ENCODE results near the gene PASK. TPM values are rescaled to one million over a fixed set of nuclear protein-coding genes. Genes with fewer than 3 reads are reported as not detected.

The PASK gene
- total and polyA plus RNA-seq, 2 experiments from 2014 or later: 2.5 to 8.8 TPM

GRCh38 chr2:241138471-241138870 is 10.8 kb downstream of the PASK start:
- H3K27me3 ChIP-seq: no peaks in the 10 kb centered on the region
- DNase-seq (ENCODE audit: low spot score): no peak

GRCh38 chr2:241137276-241138190 is 11.7 kb downstream of the PASK start:
- no peaks in the 10 kb centered on the region for H3K4me1 ChIP-seq (ENCODE audit: insufficient read depth)
- H2AFZ ChIP-seq: no peak overlapping the region
- no peaks in the 10 kb centered on the region for H3K9me2 ChIP-seq (replicated peaks; ENCODE audit: insufficient read depth)
- H3K27me3 ChIP-seq: no peaks in the 10 kb centered on the region
- no peak for DNase-seq (ENCODE audit: low spot score)
- TF ChIP-seq, protein P1, sequence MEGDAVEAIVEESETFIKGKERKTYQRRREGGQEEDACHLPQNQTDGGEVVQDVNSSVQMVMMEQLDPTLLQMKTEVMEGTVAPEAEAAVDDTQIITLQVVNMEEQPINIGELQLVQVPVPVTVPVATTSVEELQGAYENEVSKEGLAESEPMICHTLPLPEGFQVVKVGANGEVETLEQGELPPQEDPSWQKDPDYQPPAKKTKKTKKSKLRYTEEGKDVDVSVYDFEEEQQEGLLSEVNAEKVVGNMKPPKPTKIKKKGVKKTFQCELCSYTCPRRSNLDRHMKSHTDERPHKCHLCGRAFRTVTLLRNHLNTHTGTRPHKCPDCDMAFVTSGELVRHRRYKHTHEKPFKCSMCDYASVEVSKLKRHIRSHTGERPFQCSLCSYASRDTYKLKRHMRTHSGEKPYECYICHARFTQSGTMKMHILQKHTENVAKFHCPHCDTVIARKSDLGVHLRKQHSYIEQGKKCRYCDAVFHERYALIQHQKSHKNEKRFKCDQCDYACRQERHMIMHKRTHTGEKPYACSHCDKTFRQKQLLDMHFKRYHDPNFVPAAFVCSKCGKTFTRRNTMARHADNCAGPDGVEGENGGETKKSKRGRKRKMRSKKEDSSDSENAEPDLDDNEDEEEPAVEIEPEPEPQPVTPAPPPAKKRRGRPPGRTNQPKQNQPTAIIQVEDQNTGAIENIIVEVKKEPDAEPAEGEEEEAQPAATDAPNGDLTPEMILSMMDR (IDR thresholded peaks at IDR 0.05; ENCODE audit: poor library complexity): no peak
- TF ChIP-seq EZH2 (IDR thresholded peaks at IDR 0.05; ENCODE audit: borderline replicate concordance) (no peak), EZH2phosphoT487 (IDR thresholded peaks at IDR 0.05; ENCODE audit: low read depth, severe bottlenecking, unreplicated experiment) (no peak)
- H3K4me3 ChIP-seq: no peak overlapping the region
- no peaks in the 10 kb centered on the region for H4K20me1 ChIP-seq (ENCODE audit: insufficient read depth, poor library complexity, severe bottlenecking)
- H3K79me2 ChIP-seq: no peaks in the 10 kb centered on the region
- no peak overlapping the region for H3K4me2 ChIP-seq
- no peaks in the 10 kb centered on the region for H3K9me3 ChIP-seq (ENCODE audit: low read depth)
- no peaks in the 10 kb centered on the region for H3K36me3 ChIP-seq (replicated peaks; ENCODE audit: insufficient read depth, low read depth)
- H3K27ac ChIP-seq: no peak overlapping the region
- WGBS (ENCODE audit: low lambda C conversion rate, missing lambda C conversion rate): 88% methylated on average over 20 of the region's 24 CpGs

More at GRCh38 chr2:241138471-241138870, 10.8 kb downstream of the PASK start:
- Histone ChIP-seq H3K4me2 (no peak overlapping the region), H3K9me2 (replicated peaks; ENCODE audit: insufficient read depth) (no peaks in the 10 kb centered on the region), H3K27ac (no peak overlapping the region), H2AFZ (no peak overlapping the region), H3K79me2 (no peaks in the 10 kb centered on the region), H3K4me1 (ENCODE audit: insufficient read depth) (no peaks in the 10 kb centered on the region), H4K20me1 (ENCODE audit: insufficient read depth, poor library complexity, severe bottlenecking) (no peaks in the 10 kb centered on the region), H3K9me3 (ENCODE audit: low read depth) (no peaks in the 10 kb centered on the region), H3K36me3 (replicated peaks; ENCODE audit: insufficient read depth, low read depth) (no peaks in the 10 kb centered on the region), H3K4me3 (no peak overlapping the region)
- WGBS (ENCODE audit: low lambda C conversion rate, missing lambda C conversion rate): 99% methylated on average over 16 of the region's 16 CpGs
- TF ChIP-seq EZH2phosphoT487 (IDR thresholded peaks at IDR 0.05; ENCODE audit: low read depth, severe bottlenecking, unreplicated experiment) (no peak), EZH2 (IDR thresholded peaks at IDR 0.05; ENCODE audit: borderline replicate concordance) (no peak)
- TF ChIP-seq, protein P1 (IDR thresholded peaks at IDR 0.05; ENCODE audit: poor library complexity): no peak

- no peaks in the 10 kb centered on the region for H4K20me1 ChIP-seq (ENCODE audit: insufficient read depth, poor library complexity, severe bottlenecking)
- no peak overlapping the region for H3K4me3 ChIP-seq
- no peak overlapping the region for H2AFZ ChIP-seq
- no peaks in the 10 kb centered on the region for H3K9me3 ChIP-seq (ENCODE audit: low read depth)
- H3K27me3 ChIP-seq: no peaks in the 10 kb centered on the region
- H3K27ac ChIP-seq: no peak overlapping the region
- no peak for DNase-seq (ENCODE audit: low spot score)
- no peak overlapping the region for H3K4me2 ChIP-seq
- 97% methylated on average over 25 of the region's 25 CpGs for WGBS (ENCODE audit: low lambda C conversion rate, missing lambda C conversion rate)
- no peaks in the 10 kb centered on the region for H3K79me2 ChIP-seq
- no peaks in the 10 kb centered on the region for H3K9me2 ChIP-seq (replicated peaks; ENCODE audit: insufficient read depth)
- no peaks in the 10 kb centered on the region for H3K36me3 ChIP-seq (replicated peaks; ENCODE audit: insufficient read depth, low read depth)
- H3K4me1 ChIP-seq (ENCODE audit: insufficient read depth): no peaks in the 10 kb centered on the region
- TF ChIP-seq EZH2phosphoT487 (IDR thresholded peaks at IDR 0.05; ENCODE audit: low read depth, severe bottlenecking, unreplicated experiment) (no peak), EZH2 (IDR thresholded peaks at IDR 0.05; ENCODE audit: borderline replicate concordance) (no peak)
- TF ChIP-seq, protein P1 (IDR thresholded peaks at IDR 0.05; ENCODE audit: poor library complexity): no peak
Measured at GRCh38 chr2:241136661-241137260, 12.5 kb downstream of the PASK start.

Data from hepatocyte (in vitro differentiated cells).